Epidermal melanocyte (primary cell): ENCODE measurements around the gene CCDC27.
A peak's percentile ranks its signal among the peaks of the same experiment; 100 is the strongest.
"Not testable (repeated sequence)": the region's sequence is repeated elsewhere in the genome, so short reads cannot be mapped to it uniquely, and the experiment has no call there.

Experiments used
- DNase-seq: peaks from one replicate; pipeline ENCODE4 v3.0.0; 2011; ENCODE audit warnings: low spot score; ENCODE audit not compliant: insufficient read length

CCDC27 gene

DNA sequence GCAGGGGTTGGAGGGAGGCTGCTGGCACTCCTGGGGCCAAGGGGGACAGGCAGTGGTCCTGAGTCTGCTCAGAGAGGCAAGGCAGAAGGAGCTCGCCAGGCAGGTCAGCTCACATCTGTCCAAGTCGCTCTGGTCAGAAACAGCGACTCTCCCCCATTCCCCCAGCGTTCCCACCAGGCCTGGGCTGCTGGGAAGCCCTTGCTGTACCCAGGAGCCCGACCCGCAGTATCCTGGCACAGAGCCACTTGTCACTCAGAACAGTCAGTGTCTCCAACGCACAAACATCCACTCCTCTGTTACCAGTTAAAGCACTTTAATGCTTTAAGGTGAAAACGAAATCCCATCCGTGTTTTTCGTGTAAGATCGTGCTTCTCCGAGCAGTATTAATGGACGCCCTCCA is 16.6 kb upstream of the CCDC27 start:
- no peak for DNase-seq

DNA sequence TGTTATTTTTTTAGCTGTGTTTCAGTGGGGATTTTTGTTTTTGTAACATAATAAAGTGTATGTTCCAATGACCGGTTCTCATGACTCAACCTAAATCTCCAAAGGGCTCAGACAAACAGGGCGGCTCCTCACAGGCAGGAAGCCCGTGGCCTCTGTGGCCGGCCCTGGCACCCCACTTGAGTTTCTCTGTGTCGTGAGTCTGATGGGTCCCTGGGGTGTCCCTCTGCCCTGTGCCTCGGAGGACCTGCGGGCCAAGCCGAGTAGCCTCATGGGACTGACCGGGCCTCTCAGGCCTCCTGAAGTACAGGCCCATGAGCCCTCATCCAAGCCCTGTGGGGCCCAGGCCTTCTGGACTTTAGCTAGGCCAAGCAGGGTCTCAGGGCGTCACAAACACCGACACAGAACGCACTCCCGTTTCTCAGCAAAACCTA is 16.1 kb upstream of the CCDC27 start:
- no peak for DNase-seq

DNA sequence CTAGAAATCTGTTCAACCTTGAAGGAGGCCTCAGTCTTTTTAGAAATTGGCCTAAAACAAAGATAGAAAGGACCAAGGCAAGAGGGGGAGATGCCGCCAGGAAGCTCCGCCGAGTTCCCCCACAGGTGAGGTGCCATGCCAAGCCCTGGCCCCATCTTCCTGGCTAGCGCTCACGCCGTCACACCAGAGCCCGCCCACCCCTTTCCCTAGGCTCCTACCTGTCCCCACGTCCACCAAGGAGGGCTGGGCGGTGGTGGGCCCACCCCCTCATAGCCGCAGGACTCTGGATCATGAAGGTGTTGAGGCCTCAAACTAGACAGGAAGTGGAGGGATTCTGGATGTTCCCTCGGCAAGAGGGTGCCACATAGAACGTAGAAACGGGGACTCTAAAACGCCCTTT is 15.5 kb upstream of the CCDC27 start:
- no peak for DNase-seq

DNA sequence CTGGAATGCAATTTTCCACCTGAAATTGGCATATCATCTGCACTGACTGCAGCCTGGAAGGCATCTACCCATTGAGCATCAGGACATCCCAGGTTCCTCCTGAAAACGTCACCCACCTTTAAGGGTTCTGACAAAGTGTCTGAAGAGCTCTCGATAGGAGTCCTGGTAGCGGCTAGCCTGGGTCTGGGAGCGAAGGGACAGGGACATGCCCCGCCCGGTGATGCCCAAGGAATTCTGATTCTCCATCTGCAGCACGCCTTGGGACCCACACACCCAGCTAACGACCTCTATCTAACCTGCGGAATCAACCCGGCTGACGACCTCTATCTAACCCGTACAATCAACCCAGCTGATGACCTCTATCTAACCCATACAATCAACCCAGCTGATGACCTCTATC is 13.3 kb upstream of the CCDC27 start:
- no peak for DNase-seq

DNA sequence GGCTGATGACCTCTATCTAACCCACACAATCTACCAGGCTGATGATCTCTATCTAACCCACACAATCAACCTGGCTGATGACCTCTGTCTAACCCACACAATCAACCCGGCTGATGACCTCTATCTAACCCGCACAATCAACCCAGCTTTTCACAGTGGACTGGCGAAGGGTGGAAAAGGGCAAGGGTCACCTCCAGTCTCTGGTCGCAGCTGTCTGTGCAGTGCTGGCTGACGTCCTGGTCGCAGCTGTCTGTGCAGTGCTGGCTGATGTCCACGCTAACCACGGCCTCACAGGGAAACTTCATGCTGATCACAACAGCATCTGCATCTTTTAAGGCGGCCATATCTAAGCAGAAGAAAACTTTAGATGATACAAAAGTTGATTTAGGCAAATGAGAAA is 12.2 kb upstream of the CCDC27 start:
- DNase-seq = no peak

DNA sequence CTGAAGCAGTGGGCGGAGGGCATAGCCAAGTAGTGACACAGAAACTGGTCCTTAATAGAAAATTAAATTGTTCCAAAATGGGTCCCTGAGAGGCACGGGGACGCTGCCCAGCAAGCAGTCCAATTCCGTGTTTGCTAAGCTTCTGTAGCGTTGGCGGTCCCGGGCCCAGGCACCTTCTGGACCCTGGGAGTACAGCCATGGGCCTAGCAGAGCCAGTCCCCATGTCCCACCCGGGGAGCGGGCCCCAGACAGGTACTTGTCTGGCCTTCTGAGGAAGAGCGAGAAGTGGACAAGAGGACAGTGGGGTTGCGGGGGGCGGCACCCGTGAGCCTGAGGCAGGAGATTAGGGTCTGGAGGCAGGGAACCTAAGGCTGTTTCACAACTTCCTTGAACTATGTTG is 11.5 kb upstream of the CCDC27 start:
- DNase-seq = no peak

DNA sequence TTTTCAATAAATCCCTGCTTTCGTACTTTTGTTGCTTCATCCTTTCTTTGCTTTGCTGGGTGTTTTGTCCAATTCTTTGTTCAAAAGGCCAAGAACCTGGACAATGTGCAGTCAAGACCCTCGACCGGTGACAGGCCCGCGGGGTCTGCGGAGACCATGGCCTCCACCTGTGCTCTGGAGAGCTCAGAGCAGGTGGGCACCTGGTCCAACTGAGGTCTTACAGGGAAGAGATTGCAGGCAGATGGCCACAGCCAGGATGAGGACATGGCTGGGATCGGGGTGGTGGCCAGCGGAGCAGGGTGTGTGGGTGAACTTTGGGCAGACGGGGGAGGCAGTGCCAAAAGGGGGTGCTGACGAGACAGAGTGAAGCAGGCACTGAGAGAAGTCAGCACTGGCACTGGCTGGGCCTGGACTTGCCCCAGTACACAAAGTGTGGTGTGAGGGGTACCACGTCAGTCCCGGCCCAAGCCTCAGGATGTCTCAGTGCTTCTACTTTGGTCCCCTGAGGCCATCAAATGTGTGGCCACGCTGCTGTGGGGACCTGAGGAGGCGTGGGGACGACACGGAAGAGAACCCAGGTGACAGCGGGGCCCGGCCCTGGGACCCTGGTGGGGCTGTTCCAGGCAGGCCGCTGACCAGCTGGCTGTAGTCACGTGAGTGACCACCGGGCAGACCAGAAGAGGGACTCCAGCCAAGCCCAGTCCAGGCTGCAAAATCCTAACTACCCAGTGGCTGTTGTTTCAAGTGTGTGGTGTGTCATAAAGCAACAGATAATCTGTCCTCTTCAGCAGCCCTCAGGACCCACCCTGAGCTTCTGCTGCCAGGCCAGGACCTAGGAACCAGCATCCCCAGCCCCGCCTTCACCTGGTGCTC is 10.4 kb upstream of the CCDC27 start:
- DNase-seq = no peak

DNA sequence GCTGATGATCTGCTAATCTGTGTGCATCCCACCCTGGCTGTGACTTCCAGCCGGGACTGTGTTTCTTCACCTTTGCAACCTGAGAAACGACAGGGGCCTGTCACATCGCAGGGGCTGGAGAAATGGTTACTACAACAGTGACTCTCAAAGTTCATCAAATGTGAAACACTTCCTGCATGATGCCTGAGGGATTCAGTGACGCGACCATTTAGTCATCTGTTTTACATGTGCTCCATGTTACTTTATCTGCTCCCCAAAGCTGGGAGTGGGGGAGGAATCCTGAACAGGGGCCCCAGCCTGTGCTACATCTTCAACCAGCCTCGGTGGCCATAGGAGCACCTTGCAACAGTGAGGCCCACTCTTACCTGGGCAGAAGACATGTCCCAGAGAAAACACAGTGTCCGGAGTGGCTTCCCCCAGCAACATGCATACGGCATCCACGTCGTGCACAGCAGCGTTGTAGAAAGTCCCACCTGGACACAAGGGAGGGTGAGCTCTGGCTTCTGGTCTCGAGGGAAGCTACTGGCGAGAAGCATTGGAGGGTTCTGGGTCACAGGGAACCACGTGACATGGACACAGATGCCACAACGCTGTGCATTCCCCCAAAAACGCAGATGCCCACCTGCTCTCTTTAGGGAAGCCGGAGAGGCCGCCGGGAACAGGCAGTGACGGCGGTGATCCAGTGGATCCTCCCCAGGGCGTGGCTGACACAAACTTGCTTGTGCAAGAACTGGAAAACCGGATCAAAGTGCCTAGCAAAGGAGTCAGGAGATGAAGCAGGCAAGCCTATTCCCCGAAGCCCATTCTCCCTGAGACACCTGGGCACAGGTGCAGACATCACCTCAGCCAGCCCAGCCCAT is 9.6 kb upstream of the CCDC27 start:
- DNase-seq = no peak

DNA sequence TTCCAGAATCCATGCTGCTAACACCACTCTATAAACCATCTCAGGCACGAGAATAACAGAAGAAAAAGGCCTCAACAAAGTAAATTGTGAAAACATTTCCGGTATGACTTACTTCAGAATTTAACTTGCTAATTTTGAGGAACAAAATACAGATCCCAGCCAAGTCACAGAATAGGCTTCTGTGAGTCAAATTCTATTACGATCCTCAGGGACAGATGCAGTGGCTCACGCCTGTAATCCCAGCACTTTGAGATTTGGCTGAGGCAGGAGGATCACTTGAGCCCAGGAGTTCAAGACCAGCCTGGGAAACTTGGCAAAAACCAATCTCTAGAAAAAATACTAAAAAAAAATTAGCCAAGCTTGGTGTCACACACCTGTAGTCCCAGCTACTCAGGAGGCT is 8.8 kb upstream of the CCDC27 start:
- DNase-seq = no peak

DNA sequence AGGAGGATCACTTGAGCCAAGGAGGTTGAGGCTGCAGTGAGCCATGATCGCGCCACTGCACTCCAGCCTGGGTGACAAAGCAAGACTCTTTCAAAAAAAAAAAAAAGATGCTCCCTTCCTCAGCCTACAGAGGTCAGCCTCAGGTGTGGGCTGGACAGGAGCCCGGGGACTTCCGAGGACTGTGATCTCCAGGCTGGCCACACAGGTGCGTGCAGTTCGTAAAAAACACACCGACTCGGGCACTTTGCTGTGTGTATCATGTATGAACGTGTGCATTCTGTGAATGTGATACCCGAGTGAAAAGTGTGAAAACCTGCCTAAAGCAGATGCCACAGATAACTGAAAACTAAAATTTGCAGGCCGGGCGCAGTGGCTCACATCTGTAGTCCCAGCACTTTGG is 8.4 kb upstream of the CCDC27 start:
- no peak for DNase-seq

DNA sequence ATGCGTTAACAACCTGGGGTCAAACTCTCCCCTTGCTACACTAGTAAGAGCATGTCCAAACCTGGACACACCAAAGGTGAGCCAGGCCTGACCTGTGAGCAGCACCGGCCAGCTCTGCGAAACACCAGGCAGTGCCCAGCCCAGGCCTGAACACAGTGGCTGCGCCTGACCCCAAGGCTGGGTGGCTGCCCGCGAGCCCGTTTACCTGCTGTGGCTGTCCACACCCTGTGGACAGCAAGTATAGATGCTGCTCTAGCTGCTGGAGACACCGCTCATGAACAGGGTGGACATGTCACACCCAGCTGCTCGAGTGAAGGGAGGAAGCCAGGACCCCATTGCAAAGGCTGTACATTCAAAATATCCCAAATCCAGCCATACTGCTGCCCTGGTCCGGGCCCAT is 7.6 kb upstream of the CCDC27 start:
- DNase-seq = no peak

DNA sequence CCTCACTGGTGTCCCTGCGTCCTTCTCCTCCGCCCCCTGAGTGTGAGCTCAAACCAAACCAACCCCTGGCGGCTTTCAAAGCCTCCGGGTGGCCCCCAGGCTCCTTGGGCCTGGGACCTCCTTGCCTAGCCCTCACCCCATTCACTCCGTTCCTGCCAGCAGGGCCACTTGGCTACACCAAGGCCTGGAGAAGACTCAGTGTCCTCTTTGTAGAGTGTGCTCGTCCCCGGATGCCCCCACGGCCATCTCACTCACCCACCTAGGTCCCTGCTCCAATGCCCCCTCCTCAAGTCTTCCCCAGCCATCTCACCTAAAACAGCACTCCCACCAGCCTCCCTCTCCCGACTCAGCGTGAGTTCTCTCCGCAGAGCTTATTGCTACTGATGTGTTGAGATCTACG is 7.2 kb upstream of the CCDC27 start:
- no peak for DNase-seq

DNA sequence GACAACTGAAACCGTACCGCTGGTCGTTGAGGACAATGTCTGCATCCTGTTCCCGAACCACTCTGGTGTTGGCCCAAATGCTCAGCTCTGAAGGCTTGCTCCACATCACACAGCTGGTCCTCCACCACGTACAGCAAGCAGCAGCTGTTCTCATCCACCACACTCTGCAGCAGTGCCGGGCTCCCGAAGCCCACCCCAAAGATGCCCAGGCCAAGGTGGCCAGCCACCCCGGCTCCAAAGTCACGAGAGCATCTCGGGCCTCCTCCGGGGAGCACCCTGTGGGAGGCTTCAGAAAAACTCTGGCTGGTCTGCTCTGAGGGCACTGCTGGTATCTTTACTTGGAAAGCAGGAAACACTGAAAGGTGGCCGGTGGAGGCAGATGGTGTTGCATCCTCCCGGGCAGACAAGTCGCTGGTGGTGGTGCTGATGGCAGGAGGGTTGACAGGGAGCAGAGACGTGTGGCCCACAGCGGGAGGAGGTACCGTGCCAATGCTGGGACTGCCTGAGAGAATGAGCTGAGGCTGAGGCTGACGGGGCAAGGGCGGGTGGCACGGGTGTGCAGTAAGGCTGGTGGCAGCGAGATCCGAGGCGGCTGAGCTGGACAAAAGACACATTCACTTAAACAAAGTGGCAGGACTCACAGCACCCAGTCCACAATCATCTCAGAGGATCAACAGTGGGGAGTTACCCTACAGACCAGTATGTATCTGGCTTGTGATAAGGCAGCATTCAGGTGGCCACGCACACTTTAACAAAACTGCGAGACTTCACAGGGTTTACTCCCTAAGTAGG is 6.5 kb upstream of the CCDC27 start:
- DNase-seq = no peak

DNA sequence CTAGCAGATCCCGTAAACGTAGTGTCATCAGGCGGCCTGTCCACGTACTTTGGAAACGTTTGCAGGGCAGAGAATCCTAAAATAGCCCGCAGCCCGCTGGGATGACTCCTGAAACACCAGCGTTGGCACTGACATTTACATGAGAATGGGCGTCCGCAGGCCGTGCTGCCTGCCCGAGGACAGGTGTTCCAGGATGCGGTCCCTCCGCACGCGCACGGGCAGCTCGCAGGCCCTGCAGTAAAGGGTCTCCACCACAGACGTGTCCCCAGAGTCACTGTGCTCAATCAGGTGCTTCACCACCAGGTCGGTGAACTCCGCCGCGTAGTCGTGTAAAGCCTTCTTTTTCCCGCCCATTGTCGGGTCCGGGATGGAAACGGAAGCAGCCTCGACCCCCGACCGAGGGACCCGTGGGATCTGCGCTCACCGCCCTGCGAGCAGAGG is 5.8 kb upstream of the CCDC27 start:
- DNase-seq = no peak

DNA sequence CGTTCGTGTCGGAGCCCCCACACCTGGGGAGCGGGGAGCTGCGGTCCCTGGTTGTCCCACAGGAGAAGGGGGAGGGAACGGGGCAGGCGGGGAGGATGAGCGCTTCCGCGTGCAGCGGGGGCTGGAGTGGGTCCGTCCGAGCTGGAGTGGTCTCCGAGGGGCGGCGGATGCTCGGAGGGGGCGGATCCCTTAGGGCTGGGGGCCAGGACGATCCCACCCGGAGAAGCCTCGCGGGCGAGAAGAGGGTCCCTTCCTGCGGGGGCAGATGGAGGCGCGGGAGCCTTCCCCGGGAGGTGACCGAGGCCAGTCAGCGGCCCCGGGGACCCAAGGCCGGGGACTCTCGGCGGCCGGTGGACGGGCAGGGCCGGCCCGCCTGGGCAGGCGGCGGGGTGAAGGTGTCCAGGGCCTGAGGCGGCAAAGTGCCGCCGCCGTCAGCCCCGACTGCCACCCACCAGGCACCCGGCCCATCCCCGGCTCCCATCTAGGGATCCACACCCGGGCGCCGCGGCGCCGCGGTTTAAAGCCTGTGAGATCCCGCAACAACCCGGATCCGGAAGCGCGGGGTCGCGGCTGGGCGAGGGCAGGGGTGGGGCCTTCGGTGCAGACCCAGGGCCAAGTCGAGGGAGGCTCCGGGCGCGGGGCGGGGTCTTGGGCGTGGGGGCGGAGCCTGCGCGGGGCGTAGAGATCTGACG is 5.3 kb upstream of the CCDC27 start:
- DNase-seq = peak; percentile 98

DNA sequence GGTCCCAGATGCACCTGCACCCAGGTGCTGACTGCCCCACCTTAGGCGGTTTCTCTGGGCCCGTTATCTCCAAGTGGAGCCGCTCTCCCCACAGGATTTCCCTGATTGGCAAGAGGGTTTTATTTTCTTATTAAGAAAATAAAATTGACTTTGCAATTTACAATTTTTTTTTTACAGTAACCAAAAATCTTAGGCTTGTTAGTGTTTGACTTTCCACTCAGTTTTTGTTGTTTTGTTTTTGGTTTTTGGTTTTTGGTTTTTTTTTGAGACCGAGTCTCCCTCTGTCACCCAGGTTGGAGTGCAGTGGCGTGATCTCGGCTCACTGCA is 4.8 kb upstream of the CCDC27 start:
- no peak for DNase-seq

DNA sequence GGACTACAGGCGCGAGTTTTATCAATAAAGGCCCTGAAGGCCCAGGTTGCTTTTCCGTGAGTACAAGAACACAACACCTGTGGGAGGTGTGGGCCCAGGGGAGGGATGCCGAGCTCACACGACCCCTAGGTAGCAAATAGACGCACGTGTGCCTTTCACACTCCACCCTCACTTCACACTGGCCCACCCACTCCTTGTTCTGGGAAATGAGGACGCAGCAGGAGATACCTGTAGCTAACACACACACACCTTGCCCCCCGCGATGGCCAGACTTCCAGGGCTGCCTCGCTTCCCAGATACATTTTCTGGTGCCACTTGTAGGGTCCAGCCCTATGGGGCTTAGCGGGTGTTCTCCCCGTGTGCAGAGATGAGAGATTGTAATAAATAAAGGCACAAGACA is 4.3 kb upstream of the CCDC27 start:
- no peak for DNase-seq

DNA sequence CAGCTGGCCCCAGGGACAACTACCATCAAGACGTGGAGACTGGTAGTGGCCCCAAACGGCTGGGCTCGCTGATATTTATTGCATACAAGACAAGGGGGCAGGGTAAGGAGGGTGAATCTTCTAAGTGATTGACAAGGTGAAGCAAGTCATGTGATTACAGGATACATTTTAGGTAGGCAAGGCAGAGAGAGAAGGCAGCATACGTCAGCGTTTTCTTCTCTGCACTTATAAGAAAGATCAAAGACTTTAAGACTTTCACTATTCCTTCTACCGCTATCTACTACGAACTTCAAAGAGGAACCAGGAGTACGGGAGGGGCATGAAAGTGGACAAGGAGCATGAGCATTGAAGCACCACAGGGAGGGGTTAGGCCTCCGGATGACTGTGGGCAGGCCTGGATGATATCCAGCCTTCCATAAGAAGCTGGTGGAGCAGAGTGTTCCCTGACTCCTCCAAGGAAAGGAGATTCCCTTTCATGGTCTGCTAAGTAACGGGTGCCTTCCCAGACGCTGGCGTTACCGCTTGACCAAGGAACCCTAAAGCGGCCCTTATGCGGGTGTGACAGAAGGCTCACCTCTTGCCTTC is 3.8 kb upstream of the CCDC27 start:
- not testable (repeated sequence) for DNase-seq

DNA sequence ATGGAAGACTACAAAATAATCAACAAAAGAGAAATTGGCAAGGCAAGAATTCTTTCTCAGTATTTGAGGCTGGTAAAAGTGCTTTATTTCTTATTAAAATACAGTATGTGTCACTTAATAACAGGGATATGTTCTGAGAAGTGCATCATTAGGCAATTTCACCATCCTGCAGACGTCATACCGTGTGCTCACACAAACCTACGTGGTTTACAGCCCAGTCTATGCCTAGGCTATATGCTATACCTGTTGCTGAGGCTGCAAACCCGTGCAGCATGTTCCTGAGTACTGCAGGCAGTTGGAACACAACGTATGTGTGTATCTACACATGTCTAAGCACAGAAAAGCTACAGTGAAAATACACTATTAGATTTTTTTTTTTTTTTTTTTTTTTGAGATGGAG is 2.7 kb upstream of the CCDC27 start:
- DNase-seq = no peak

DNA sequence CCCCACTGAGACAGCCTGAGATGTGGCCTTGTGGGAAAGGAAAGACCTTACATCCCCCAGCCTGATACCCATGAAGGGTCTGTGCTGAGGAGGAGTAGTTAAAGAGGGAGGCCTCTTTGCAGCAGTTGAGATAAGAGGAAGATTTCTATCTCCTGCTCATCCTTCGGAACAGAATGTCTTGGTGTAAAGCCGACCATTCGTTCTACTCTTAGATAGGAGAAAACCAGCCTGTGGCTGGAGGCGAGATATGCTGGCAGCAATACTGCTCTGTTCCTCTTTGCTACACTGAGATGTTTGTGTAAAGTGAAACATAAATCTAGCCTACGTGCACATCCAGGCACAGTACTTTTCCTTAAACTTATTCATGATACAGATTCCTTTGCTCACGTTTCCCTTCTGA is 1.5 kb upstream of the CCDC27 start:
- DNase-seq = no peak
